ENCODE measurements around the gene GNB2.

GNB2 gene

GRCh38 chr7:100641463-100641859 is 32.1 kb upstream of the GNB2 start, which contains the start of gene TFR2:
Gene TFR2 (minus strand): TSS chr7:100641552. CDS start chr7:100641509, 43 bp downstream.
- Histone ChIP-seq H3K27ac (no peak within 1 kb of the TSS), H3K4me1 (no peaks in the 10 kb centered on the region), H3K27me3 (peaks cover 0 to 53% of the 10 kb centered on the region in 2 donors), H3K9me3 (no peaks in the 10 kb centered on the region), H3K36me3 (no peaks in the 10 kb centered on the region), H3K4me3 (no peak within 1 kb of the TSS)
- intact Hi-C loops (cut with DNase I; ENCODE audit: low total_unique reads) = no loop called here
- DNase-seq = no peak
- no peak for TF ChIP-seq CTCF (IDR thresholded peaks at IDR 0.05)

DNA sequence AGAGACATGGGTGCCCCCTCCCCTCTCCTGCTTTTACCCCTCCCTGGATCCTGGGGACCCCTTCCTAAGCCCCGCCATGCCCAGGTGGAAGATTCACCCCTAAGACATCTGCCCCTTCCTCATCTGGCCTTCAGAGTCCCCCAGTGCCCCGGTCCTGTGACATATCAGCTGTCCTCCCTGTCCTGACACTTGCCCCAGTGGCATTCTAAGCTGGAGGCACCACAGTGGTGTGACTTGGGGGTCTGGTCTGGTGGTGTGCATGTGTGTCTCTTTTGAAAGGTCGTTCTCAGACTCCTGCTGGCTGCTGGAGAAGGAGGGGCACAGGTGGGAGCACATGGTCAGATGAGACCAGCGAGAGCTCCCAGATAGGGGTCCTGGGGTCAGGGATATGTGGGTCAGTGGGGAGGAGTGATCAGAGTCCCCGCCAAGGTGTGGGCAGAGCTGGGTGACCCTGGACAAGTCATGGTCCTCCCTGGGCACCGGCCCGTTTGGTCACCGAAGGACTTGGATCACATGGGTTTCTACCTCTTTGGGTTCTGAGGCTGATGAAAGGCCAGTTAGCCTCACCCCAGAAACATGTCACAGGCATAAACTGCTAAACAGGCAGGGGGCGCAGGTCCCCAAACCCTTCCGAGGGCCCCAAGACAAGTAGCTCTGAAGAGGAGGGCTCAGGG is 31.5 kb upstream of the GNB2 start:
- H3K4me1 ChIP-seq = no peaks in the 10 kb centered on the region
- no peak for TF ChIP-seq CTCF (IDR thresholded peaks at IDR 0.05)
- intact Hi-C loops (cut with DNase I; ENCODE audit: low total_unique reads) = no loop called here
- DNase-seq = no peak
- H3K9me3 ChIP-seq = no peaks in the 10 kb centered on the region
- peaks cover 0 to 54% of the 10 kb centered on the region in 2 donors for H3K27me3 ChIP-seq
- no peak overlapping the region for H3K4me3 ChIP-seq
- H3K27ac ChIP-seq = no peak overlapping the region
- H3K36me3 ChIP-seq = no peaks in the 10 kb centered on the region

DNA sequence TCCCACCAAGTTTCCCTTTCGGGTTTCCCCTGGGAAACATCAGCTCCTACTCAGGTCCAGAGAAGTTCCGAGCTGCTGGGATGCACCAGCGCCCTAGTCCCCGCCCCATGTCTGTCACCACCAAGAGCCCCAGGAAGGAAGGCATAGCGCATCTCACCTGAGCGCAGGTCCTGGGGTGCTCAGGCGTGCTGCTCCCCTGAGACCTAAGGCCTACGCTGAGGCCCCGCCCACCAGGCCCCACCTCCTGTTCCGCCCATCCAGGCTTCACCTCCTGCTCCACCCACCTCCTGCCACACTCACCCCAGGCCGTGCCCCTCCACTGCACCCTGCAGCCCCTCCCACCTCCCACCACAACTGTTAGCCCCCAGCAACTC is 31.0 kb upstream of the GNB2 start:
- Histone ChIP-seq H3K4me3 (no peak overlapping the region), H3K4me1 (no peaks in the 10 kb centered on the region), H3K36me3 (no peaks in the 10 kb centered on the region), H3K27ac (no peak overlapping the region), H3K27me3 (peaks cover 0 to 59% of the 10 kb centered on the region in 2 donors), H3K9me3 (no peaks in the 10 kb centered on the region)
- DNase-seq = no peak
- no peak for TF ChIP-seq CTCF (IDR thresholded peaks at IDR 0.05)
- intact Hi-C loops (cut with DNase I; ENCODE audit: low total_unique reads) = no loop called here

DNA sequence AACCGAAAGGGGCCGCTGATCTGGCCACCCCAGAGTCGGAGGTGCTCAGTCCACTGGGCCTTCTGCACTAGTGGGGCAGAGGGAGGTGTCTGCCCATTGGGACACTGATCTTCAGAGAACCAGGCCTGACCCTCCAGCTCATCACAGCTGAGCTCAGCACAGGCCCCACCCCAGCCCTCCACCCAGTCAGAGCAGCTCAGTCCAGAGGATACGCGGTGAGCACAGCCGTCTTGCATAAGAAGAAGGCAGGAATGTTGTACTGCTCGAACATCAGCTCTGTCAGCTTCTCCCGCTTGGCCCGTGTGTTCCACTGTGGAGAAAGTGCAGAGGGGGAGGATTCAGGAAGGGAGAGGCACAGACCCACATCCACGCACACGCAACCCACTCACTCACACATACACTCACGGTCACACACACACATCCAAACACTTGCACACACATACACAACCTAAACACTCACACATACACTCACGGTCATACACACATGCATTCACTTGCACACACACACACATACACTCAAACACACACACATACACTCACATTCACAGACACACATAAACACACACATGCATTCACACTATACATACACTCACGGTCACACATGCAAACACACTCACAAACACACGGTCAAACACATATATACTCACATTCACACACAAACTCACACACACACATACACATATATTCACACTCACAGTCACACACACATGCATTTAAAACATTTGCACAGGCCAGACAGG is 23.5 kb upstream of the GNB2 start:
- no peak for TF ChIP-seq CTCF (IDR thresholded peaks at IDR 0.05)
- H3K9me3 ChIP-seq = no peaks in the 10 kb centered on the region
- DNase-seq = no peak
- intact Hi-C loops (cut with DNase I; ENCODE audit: low total_unique reads) = no loop called here
- no peak overlapping the region for H3K4me3 ChIP-seq
- no peak overlapping the region for H3K27ac ChIP-seq
- no peaks in the 10 kb centered on the region for H3K36me3 ChIP-seq
- peaks cover 0 to 73% of the 10 kb centered on the region in 2 donors for H3K27me3 ChIP-seq
- H3K4me1 ChIP-seq = no peaks in the 10 kb centered on the region

- no peaks in the 10 kb centered on the region for H3K9me3 ChIP-seq
- DNase-seq = no peak
- no peak for TF ChIP-seq CTCF (IDR thresholded peaks at IDR 0.05)
These were observed 18.4 kb upstream of the GNB2 start for GRCh38 chr7:100654908-100655831.

More at GRCh38 chr7:100654908-100655831, 18.4 kb upstream of the GNB2 start:
- Histone ChIP-seq H3K4me1 (peaks cover 0 to 6% (median 0%) of the 10 kb centered on the region in 4 donors), H3K4me3 (no peak overlapping the region), H3K27ac (no peak overlapping the region), H3K36me3 (no peaks in the 10 kb centered on the region), H3K27me3 (peaks cover 0 to 74% of the 10 kb centered on the region in 2 donors)
- intact Hi-C loops (cut with DNase I; ENCODE audit: low total_unique reads) = no loop called here

Measured in tibial artery (tissue), 4 donors.